Measurements from ENCODE around the gene SEMA6B.

SEMA6B gene

DNA sequence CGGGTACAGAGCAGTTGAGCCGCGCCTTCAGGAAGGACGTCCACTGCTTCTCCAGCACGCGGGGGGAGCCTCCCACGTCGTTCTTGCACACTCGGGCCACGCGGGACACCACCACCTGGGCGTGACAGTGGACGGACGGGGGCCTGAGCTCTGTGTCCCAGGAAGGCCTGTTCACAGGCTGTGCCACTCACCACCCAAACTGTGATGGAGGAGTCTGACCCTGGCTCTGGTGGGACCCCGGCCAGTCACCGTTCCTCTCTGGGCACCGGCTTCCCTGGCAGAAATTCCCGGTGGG lies 7.0 kb downstream of the SEMA6B start:
- no peak overlapping the region for H3K4ac ChIP-seq (ENCODE audit: low read depth, low read length)
- no peak overlapping the region for H3K27ac ChIP-seq (ENCODE audit: low read depth, low read length)
- WGBS (ENCODE audit: extremely low coverage, insufficient coverage, low lambda C conversion rate), result no CpG with 5 or more reads among the region's 18 CpGs
- no peak overlapping the region for H2AK5ac ChIP-seq (ENCODE audit: low read length)
- no peak overlapping the region for H3K23ac ChIP-seq (ENCODE audit: low read length)
- H3K79me1 ChIP-seq (ENCODE audit: low read length), result no peaks in the 10 kb centered on the region
- H3K4me1 ChIP-seq (ENCODE audit: control insufficient read depth, low read depth, low read length), result no peaks in the 10 kb centered on the region
- H4K8ac ChIP-seq (ENCODE audit: low read depth, low read length), result no peak overlapping the region
- no peak for DNase-seq
- no peak overlapping the region for H3K56ac ChIP-seq (ENCODE audit: low read length)
- no peaks in the 10 kb centered on the region for H3K36me3 ChIP-seq (ENCODE audit: control insufficient read depth, insufficient read depth, low read length)
- no peak overlapping the region for H3K4me2 ChIP-seq (ENCODE audit: low read length)
- no peaks in the 10 kb centered on the region for H3K79me2 ChIP-seq (ENCODE audit: control insufficient read depth, insufficient read depth, low read length)
- H3K9ac ChIP-seq (ENCODE audit: low read length), result no peak overlapping the region
- no peaks in the 10 kb centered on the region for H3K27me3 ChIP-seq (ENCODE audit: insufficient read depth, low read length, poor library complexity)
- no peak overlapping the region for H3K18ac ChIP-seq (ENCODE audit: low read length)
- H2BK5ac ChIP-seq (ENCODE audit: low read length), result no peak overlapping the region
- no peak overlapping the region for H3K4me3 ChIP-seq (ENCODE audit: low read length)
- H2BK120ac ChIP-seq (ENCODE audit: low read depth, low read length), result no peak overlapping the region
- no peak overlapping the region for H4K5ac ChIP-seq (ENCODE audit: low read length)
- no peak overlapping the region for H2BK15ac ChIP-seq (replicated peaks; ENCODE audit: low read depth)

DNA sequence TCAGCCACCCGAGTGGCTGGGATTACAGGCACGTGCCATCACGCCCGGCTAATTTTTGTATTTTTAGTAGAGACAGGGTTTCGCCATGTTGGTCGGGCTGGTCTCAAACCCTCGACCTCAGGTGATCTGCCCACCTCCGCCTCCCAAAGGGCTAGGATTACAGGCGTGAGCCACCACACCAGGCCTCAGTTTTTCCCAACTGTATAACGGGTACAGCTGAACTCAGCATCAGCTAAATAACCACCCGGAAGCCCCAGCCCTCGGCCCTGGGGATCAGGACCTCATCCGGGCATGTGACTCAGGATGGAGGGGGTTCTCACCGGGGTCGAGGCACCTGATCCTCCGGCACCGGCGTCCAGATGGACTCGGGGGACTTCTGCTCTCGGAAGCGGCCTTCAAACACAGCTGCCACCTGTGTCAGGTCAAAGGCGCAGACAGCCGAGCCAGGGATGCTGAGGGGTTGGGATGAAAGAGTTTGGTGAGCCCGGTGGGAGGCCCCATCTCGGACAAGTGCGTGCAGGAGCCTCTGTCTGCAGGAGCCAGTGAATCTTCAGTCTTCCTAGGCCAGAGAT lies 8.9 kb downstream of the SEMA6B start:
- Histone ChIP-seq H3K27me3 (ENCODE audit: insufficient read depth, low read length, poor library complexity) (no peaks in the 10 kb centered on the region), H2AK5ac (ENCODE audit: low read length) (no peak overlapping the region), H2BK120ac (ENCODE audit: low read depth, low read length) (no peak overlapping the region), H3K79me1 (ENCODE audit: low read length) (no peaks in the 10 kb centered on the region), H3K4me2 (ENCODE audit: low read length) (no peak overlapping the region), H3K4me3 (ENCODE audit: low read length) (no peak overlapping the region), H3K36me3 (ENCODE audit: control insufficient read depth, insufficient read depth, low read length) (no peaks in the 10 kb centered on the region), H3K56ac (ENCODE audit: low read length) (no peak overlapping the region), H4K8ac (ENCODE audit: low read depth, low read length) (no peak overlapping the region), H4K5ac (ENCODE audit: low read length) (no peak overlapping the region), H3K79me2 (ENCODE audit: control insufficient read depth, insufficient read depth, low read length) (no peaks in the 10 kb centered on the region), H3K18ac (ENCODE audit: low read length) (no peak overlapping the region), H3K9ac (ENCODE audit: low read length) (no peak overlapping the region), H3K4me1 (ENCODE audit: control insufficient read depth, low read depth, low read length) (no peaks in the 10 kb centered on the region), H3K23ac (ENCODE audit: low read length) (no peak overlapping the region), H2BK15ac (replicated peaks; ENCODE audit: low read depth) (no peak overlapping the region), H2BK5ac (ENCODE audit: low read length) (no peak overlapping the region), H3K4ac (ENCODE audit: low read depth, low read length) (no peak overlapping the region), H3K27ac (ENCODE audit: low read depth, low read length) (no peak overlapping the region)
- no peak for DNase-seq
- WGBS (ENCODE audit: extremely low coverage, insufficient coverage, low lambda C conversion rate), result no CpG with 5 or more reads among the region's 26 CpGs

DNA sequence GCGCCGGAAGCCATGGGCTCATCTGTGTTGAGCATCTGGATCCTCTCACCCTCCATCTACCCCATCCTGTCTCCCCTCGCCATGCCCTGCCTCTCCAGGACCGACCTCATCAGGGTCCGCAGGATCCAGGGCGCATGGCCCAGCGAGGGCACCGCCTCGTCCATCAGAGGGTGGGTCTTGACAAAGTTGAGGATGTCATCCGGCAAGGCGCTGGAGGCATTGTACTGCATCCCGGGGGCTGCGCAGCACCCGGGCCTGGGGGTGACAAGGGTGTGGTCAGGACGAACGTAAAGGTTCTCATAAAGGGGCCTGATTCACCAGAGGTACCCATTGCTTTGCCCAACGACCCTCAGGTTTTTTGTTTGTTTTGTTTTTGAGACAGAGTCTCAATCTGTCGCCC lies 9.5 kb downstream of the SEMA6B start:
- no peak overlapping the region for H2BK5ac ChIP-seq (ENCODE audit: low read length)
- no peak for DNase-seq
- no peaks in the 10 kb centered on the region for H3K79me1 ChIP-seq (ENCODE audit: low read length)
- H3K4me2 ChIP-seq (ENCODE audit: low read length), result no peak overlapping the region
- no CpG with 5 or more reads among the region's 18 CpGs for WGBS (ENCODE audit: extremely low coverage, insufficient coverage, low lambda C conversion rate)
- H3K18ac ChIP-seq (ENCODE audit: low read length), result no peak overlapping the region
- no peak overlapping the region for H4K8ac ChIP-seq (ENCODE audit: low read depth, low read length)
- H3K56ac ChIP-seq (ENCODE audit: low read length), result no peak overlapping the region
- H3K79me2 ChIP-seq (ENCODE audit: control insufficient read depth, insufficient read depth, low read length), result no peaks in the 10 kb centered on the region
- no peaks in the 10 kb centered on the region for H3K36me3 ChIP-seq (ENCODE audit: control insufficient read depth, insufficient read depth, low read length)
- H2BK120ac ChIP-seq (ENCODE audit: low read depth, low read length), result no peak overlapping the region
- no peak overlapping the region for H3K4me3 ChIP-seq (ENCODE audit: low read length)
- no peak overlapping the region for H2AK5ac ChIP-seq (ENCODE audit: low read length)
- no peak overlapping the region for H3K9ac ChIP-seq (ENCODE audit: low read length)
- no peak overlapping the region for H3K4ac ChIP-seq (ENCODE audit: low read depth, low read length)
- no peaks in the 10 kb centered on the region for H3K27me3 ChIP-seq (ENCODE audit: insufficient read depth, low read length, poor library complexity)
- H2BK15ac ChIP-seq (replicated peaks; ENCODE audit: low read depth), result no peak overlapping the region
- no peaks in the 10 kb centered on the region for H3K4me1 ChIP-seq (ENCODE audit: control insufficient read depth, low read depth, low read length)
- H3K23ac ChIP-seq (ENCODE audit: low read length), result no peak overlapping the region
- no peak overlapping the region for H4K5ac ChIP-seq (ENCODE audit: low read length)
- H3K27ac ChIP-seq (ENCODE audit: low read depth, low read length), result no peak overlapping the region

DNA sequence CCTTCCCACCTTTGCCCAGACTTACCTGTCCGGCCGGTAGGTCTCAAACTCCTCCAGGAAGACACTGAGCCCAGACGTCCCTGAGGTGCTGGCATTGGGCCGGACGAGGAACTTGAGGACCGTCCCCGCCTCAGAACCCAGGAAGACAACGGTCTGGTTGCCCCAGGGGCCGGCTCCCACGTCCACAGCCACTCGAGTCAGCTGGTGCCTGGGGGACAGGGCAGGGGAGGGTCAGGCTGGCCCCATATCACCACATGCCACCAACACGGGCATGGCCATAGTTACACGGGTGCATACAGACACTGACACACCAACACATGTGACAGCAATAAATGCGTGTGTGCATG lies 11.3 kb downstream of the SEMA6B start:
- Histone ChIP-seq H3K27me3 (ENCODE audit: insufficient read depth, low read length, poor library complexity) (no peaks in the 10 kb centered on the region), H4K5ac (ENCODE audit: low read length) (no peak overlapping the region), H3K9ac (ENCODE audit: low read length) (no peak overlapping the region), H3K4me3 (ENCODE audit: low read length) (no peak overlapping the region), H4K8ac (ENCODE audit: low read depth, low read length) (no peak overlapping the region), H2AK5ac (ENCODE audit: low read length) (no peak overlapping the region), H3K23ac (ENCODE audit: low read length) (no peak overlapping the region), H2BK5ac (ENCODE audit: low read length) (no peak overlapping the region), H3K36me3 (ENCODE audit: control insufficient read depth, insufficient read depth, low read length) (no peaks in the 10 kb centered on the region), H3K79me1 (ENCODE audit: low read length) (no peaks in the 10 kb centered on the region), H3K18ac (ENCODE audit: low read length) (no peak overlapping the region), H2BK120ac (ENCODE audit: low read depth, low read length) (no peak overlapping the region), H3K4ac (ENCODE audit: low read depth, low read length) (no peak overlapping the region), H3K4me1 (ENCODE audit: control insufficient read depth, low read depth, low read length) (no peaks in the 10 kb centered on the region), H3K79me2 (ENCODE audit: control insufficient read depth, insufficient read depth, low read length) (no peaks in the 10 kb centered on the region), H3K27ac (ENCODE audit: low read depth, low read length) (no peak overlapping the region), H3K4me2 (ENCODE audit: low read length) (no peak overlapping the region), H3K56ac (ENCODE audit: low read length) (no peak overlapping the region), H2BK15ac (replicated peaks; ENCODE audit: low read depth) (no peak overlapping the region)
- no CpG with 5 or more reads among the region's 14 CpGs for WGBS (ENCODE audit: extremely low coverage, insufficient coverage, low lambda C conversion rate)
- no peak for DNase-seq

DNA sequence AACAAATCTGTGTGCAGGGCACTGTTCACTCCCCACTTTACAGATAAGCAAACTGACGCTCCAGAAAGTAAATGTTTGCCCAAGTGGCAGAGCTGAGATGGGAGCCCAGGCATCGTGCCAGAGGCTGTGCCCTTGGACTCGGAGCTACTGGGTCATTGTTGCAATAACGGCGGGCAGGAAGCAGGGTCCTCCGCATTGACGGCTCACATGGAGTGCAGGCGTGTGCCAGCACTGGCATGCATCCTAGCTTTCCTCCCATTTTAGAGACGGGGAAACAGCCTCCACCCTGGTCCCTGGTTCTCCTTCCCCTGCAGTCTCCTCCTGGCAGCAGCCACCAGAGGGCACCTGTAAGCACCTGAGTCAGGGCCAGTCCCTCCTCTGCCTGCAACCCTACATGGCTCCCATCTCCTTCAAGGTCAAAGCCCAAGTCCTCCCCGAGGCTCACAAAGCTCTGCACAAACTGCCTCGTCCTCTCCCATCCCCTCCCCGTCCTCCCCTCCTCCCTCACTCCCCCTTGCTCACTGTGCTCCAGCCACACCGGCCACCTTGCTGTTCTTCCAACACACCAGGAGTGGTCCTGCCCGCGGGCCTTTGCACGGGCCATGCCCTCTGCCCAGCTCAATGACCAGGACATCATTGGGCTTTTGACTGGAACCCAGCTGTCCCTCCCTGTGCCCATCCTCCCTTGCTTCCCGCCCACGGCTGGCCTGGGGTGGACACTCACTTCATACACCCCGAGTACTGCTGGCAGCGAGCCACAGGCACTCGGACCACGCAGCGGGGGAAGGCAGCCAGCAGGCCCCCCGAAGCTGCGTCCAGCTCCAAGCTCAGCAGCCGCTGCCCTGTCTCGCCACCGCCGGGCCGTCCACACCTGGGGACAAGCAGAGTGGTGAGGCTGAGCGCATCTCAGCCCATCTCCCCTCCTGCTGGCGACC lies 11.9 kb downstream of the SEMA6B start:
- Histone ChIP-seq H2BK5ac (ENCODE audit: low read length) (no peak overlapping the region), H3K4ac (ENCODE audit: low read depth, low read length) (no peak overlapping the region), H3K79me2 (ENCODE audit: control insufficient read depth, insufficient read depth, low read length) (no peaks in the 10 kb centered on the region), H3K4me2 (ENCODE audit: low read length) (no peak overlapping the region), H2BK15ac (replicated peaks; ENCODE audit: low read depth) (no peak overlapping the region), H3K79me1 (ENCODE audit: low read length) (no peaks in the 10 kb centered on the region), H3K4me3 (ENCODE audit: low read length) (no peak overlapping the region), H4K5ac (ENCODE audit: low read length) (no peak overlapping the region), H3K56ac (ENCODE audit: low read length) (no peak overlapping the region), H3K18ac (ENCODE audit: low read length) (no peak overlapping the region), H3K36me3 (ENCODE audit: control insufficient read depth, insufficient read depth, low read length) (no peaks in the 10 kb centered on the region), H3K27me3 (ENCODE audit: insufficient read depth, low read length, poor library complexity) (no peaks in the 10 kb centered on the region), H3K27ac (ENCODE audit: low read depth, low read length) (no peak overlapping the region), H4K8ac (ENCODE audit: low read depth, low read length) (no peak overlapping the region), H3K4me1 (ENCODE audit: control insufficient read depth, low read depth, low read length) (no peaks in the 10 kb centered on the region), H3K23ac (ENCODE audit: low read length) (no peak overlapping the region), H2AK5ac (ENCODE audit: low read length) (no peak overlapping the region), H3K9ac (ENCODE audit: low read length) (no peak overlapping the region), H2BK120ac (ENCODE audit: low read depth, low read length) (no peak overlapping the region)
- DNase-seq, result peak; percentile 45
- no CpG with 5 or more reads among the region's 32 CpGs for WGBS (ENCODE audit: extremely low coverage, insufficient coverage, low lambda C conversion rate)

Measured in mesendoderm (in vitro differentiated cells).